SK-N-SH (cell line): ENCODE measurements around the gene RBM12. TPM values are rescaled to one million over a fixed set of nuclear protein-coding genes. Genes with fewer than 3 reads are reported as not detected.

Experiments
- CTCF ChIA-PET: fragments of 300-600, 350-600 bp; formaldehyde crosslinking; extraction: SDS; loops from one replicate; lab custom pipeline; 2021; lab: Yijun Ruan, JAX
- POLR2A ChIA-PET: fragments of 350-600 bp; sonication (Branson Sonifier 250); formaldehyde crosslinking; extraction: SDS; loops from one replicate; lab custom pipeline; 2020; ENCODE audit warnings: antibody characterized with exemption, inconsistent platforms; lab: Yijun Ruan, JAX
- DNase-seq: peaks from one replicate; pipeline ENCODE4 v3.0.0; 2012
- H2AFZ ChIP-seq: fragments of 200-600 bp; sonication (generic); 2 replicates; pipeline ENCODE4 v1.8.1; 2016; ENCODE audit warnings: antibody characterized with exemption, mild to moderate bottlenecking, low read depth
- H3F3A ChIP-seq: fragments of 200-600 bp; sonication (generic); replicated peaks from 2 replicates; pipeline ENCODE3; 2016; ENCODE audit warnings: antibody characterized with exemption, mild to moderate bottlenecking; ENCODE audit not compliant: insufficient read depth
- H3K27ac ChIP-seq, 2 experiments: fragments of 200-500 bp in 1 of 2; fragments of 200-600 bp in 1 of 2; sonication (Bioruptor generic) in 1 of 2; sonication (generic), shearing (Covaris generic) in 1 of 2; 2 replicates each; pipeline versions ENCODE4 v1.5.1 to v1.6.1; 2014 to 2016; ENCODE audit warnings: low read depth in 2 of 2, inconsistent platforms in 1 of 2, low read length in 1 of 2, mild to moderate bottlenecking in 1 of 2, mixed read lengths in 1 of 2
- H3K27me3 ChIP-seq: fragments of 200-600 bp; sonication (generic), shearing (Covaris generic); 2 replicates; pipeline ENCODE4 v1.6.1; 2016; ENCODE audit warnings: mixed run types; ENCODE audit not compliant: insufficient read depth
- H3K36me3 ChIP-seq, 2 experiments: fragments of 200-500 bp in 1 of 2; fragments of 200-600 bp in 1 of 2; sonication (Bioruptor generic) in 1 of 2; sonication (generic) in 1 of 2; replicated peaks in 1 of 2; 2 replicates each; pipeline versions ENCODE3 to v1.5.1; 2014 to 2016; ENCODE audit warnings: low read length in 1 of 2, mild to moderate bottlenecking in 1 of 2; ENCODE audit not compliant: insufficient read depth in 2 of 2, control insufficient read depth in 1 of 2
- H3K4me1 ChIP-seq, 2 experiments: fragments of 200-500 bp in 1 of 2; fragments of 200-600 bp in 1 of 2; sonication (Bioruptor generic) in 1 of 2; sonication (generic), shearing (Covaris generic) in 1 of 2; 2 replicates each; pipeline versions ENCODE4 v1.5.1 to v1.6.1; 2014 to 2016; ENCODE audit warnings: low read depth in 1 of 2, low read length in 1 of 2, mixed run types in 1 of 2; ENCODE audit not compliant: insufficient read depth in 2 of 2, control insufficient read depth in 1 of 2
- H3K4me2 ChIP-seq: fragments of 200-600 bp; sonication (generic), shearing (Covaris generic); 2 replicates; pipeline ENCODE4 v1.6.1; 2017; ENCODE audit warnings: mixed run types
- H3K4me3 ChIP-seq, 2 experiments: fragments of 200-500 bp in 1 of 2; fragments of 200-600 bp in 1 of 2; sonication (Bioruptor generic) in 1 of 2; sonication (generic), shearing (Covaris generic) in 1 of 2; 2 replicates each; pipeline versions ENCODE4 v1.5.1 to v1.8.1; 2014 to 2016; ENCODE audit warnings: low read depth in 2 of 2, inconsistent platforms in 1 of 2, low read length in 1 of 2, mild to moderate bottlenecking in 1 of 2, mixed read lengths in 1 of 2, moderate library complexity in 1 of 2
- H3K79me2 ChIP-seq: fragments of 200-600 bp; sonication (generic); 2 replicates; pipeline ENCODE4 v1.8.1; 2017; ENCODE audit warnings: mild to moderate bottlenecking; ENCODE audit not compliant: insufficient read depth
- H3K9ac ChIP-seq: fragments of 200-600 bp; sonication (generic); 2 replicates; pipeline ENCODE4 v1.6.1; 2017; ENCODE audit warnings: mixed run types
- H3K9me2 ChIP-seq: fragments of 200-600 bp; sonication (generic); 2 replicates; pipeline ENCODE4 v1.6.1; 2017; ENCODE audit warnings: mixed run types
- H3K9me3 ChIP-seq: fragments of 200-600 bp; sonication (generic); 2 replicates; pipeline ENCODE4 v1.6.1; 2017; ENCODE audit warnings: mixed run types, mild to moderate bottlenecking, moderate library complexity
- H4K20me1 ChIP-seq: fragments of 200-600 bp; sonication (generic); 2 replicates; pipeline ENCODE4 v1.6.1; 2017; ENCODE audit warnings: mild to moderate bottlenecking, mixed run types; ENCODE audit not compliant: insufficient read depth
- CTCF ChIP-seq: fragments of 200-600 bp; sonication (generic); IDR thresholded peaks from 2 replicates; pipeline ENCODE4 v1.6.1; 2017; ENCODE audit warnings: antibody characterized with exemption, mild to moderate bottlenecking, moderate library complexity
- FOSL2 ChIP-seq: IDR thresholded peaks from 2 replicates; pipeline ENCODE4 v1.4.0; 2012; ENCODE audit warnings: low read depth, mild to moderate bottlenecking, moderate library complexity, borderline replicate concordance
- FOXJ3 ChIP-seq: sonication (generic); formaldehyde crosslinking; IDR thresholded peaks from 2 replicates; pipeline ENCODE4 v1.5.1; 2020; ENCODE audit warnings: mild to moderate bottlenecking, missing genetic modification reagents
- FOXM1 ChIP-seq: IDR thresholded peaks from 2 replicates; pipeline ENCODE4 v1.4.0; 2012; ENCODE audit warnings: low read depth, mild to moderate bottlenecking
- GATA2 ChIP-seq: sonication (generic); formaldehyde crosslinking; IDR thresholded peaks from 2 replicates; pipeline ENCODE4 v1.5.0; 2020; ENCODE audit warnings: mild to moderate bottlenecking, missing genetic modification reagents
- MAX ChIP-seq: IDR thresholded peaks from 2 replicates; pipeline ENCODE4 v1.4.0; 2012; ENCODE audit warnings: low read depth
- MEF2A ChIP-seq: IDR thresholded peaks from 2 replicates; pipeline ENCODE4 v1.4.0; 2012; ENCODE audit warnings: low read depth, borderline replicate concordance
- NFIC ChIP-seq: IDR thresholded peaks from 2 replicates; pipeline ENCODE4 v1.4.0; 2012; ENCODE audit warnings: borderline replicate concordance
- NRF1 ChIP-seq: IDR thresholded peaks from 2 replicates; pipeline ENCODE4 v1.6.1; 2012; ENCODE audit warnings: low read depth, mild to moderate bottlenecking, low read length
- PBX3 ChIP-seq: IDR thresholded peaks from 2 replicates; pipeline ENCODE4; 2012
- POLR2AphosphoS5 ChIP-seq: IDR thresholded peaks from 2 replicates; pipeline ENCODE4 v1.6.1; 2012; ENCODE audit warnings: low read depth, low read length
- RCOR1 ChIP-seq: fragments of 150-350 bp; IDR thresholded peaks from 2 replicates; pipeline ENCODE4 v1.6.1; 2017; ENCODE audit warnings: antibody characterized with exemption, low read length
- RFX5 ChIP-seq: IDR thresholded peaks from 2 replicates; pipeline ENCODE4 v1.6.1; 2012; ENCODE audit warnings: mild to moderate bottlenecking, improper control_type of control experiment, low read length
- RXRA ChIP-seq: IDR thresholded peaks from 2 replicates; pipeline ENCODE4 v1.4.0; 2012; ENCODE audit warnings: low read depth, mild to moderate bottlenecking, borderline replicate concordance
- SIN3A ChIP-seq: IDR thresholded peaks from 2 replicates; pipeline ENCODE4 v1.6.1; 2012; ENCODE audit warnings: low read depth, mild to moderate bottlenecking, low read length, moderate library complexity, borderline replicate concordance
- TCF12 ChIP-seq: IDR thresholded peaks from 2 replicates; pipeline ENCODE4 v1.4.0; 2012
- TEAD4 ChIP-seq: IDR thresholded peaks from 2 replicates; pipeline ENCODE4 v1.4.0; 2012; ENCODE audit warnings: mild to moderate bottlenecking, borderline replicate concordance; ENCODE audit not compliant: insufficient read depth
- USF1 ChIP-seq: IDR thresholded peaks from 2 replicates; pipeline ENCODE4 v1.4.0; 2012; ENCODE audit warnings: low read depth, borderline replicate concordance
- YY1 ChIP-seq: IDR thresholded peaks from 2 replicates; pipeline ENCODE4 v1.4.0; 2012; ENCODE audit warnings: low read depth, mild to moderate bottlenecking
- ZBTB33 ChIP-seq: IDR thresholded peaks from 2 replicates; pipeline ENCODE4 v1.4.0; 2012; ENCODE audit warnings: low read depth, borderline replicate concordance
- WGBS: methylation state at CpG from one replicate; pipeline ENCODE4 v1.1.6; 2017; ENCODE audit warnings: low lambda C conversion rate; 5-methylcytosine and 5-hydroxymethylcytosine counted together
- polyA plus RNA-seq, 3 experiments: library from polyadenylated mRNA; depleted of rRNA; stranded (reverse); fragments of >200 nt; gene quantifications; 2 replicates each; pipeline ENCODE4 v1.2.3, GENCODE V29; 2012

Gene RBM12
- polyA plus RNA-seq, 1 of the 3 experiments (the other 2 are of a cell fraction), result 41.9 TPM

- 92% methylated on average over 11 of the region's 11 CpGs for WGBS
- H3K9ac ChIP-seq, result no peak overlapping the region
Measured at GRCh38 chr20:35603695-35604448, 60.8 kb downstream of the RBM12 start.

More at GRCh38 chr20:35603695-35604448, 60.8 kb downstream of the RBM12 start:
- H3K9me2 ChIP-seq, result no peaks in the 10 kb centered on the region
- no peaks in the 10 kb centered on the region for H3F3A ChIP-seq
- ChIA-PET CTCF (interaction anchor here (0.7 to 1.9 kb wide), 4 partner anchors 10 to 92 kb away, joined by 3 to 5 read pairs (median 4); no protein-coding TSS in a partner anchor), POLR2A (interaction anchor here (1.2 kb wide), 1 partner anchor 12 kb away, joined by 4 read pairs; no protein-coding TSS in a partner anchor)
- no peak overlapping the region for H2AFZ ChIP-seq
- H3K79me2 ChIP-seq, result no peaks in the 10 kb centered on the region
- DNase-seq, result no peak
- TF ChIP-seq MAX (no peak), TCF12 (no peak), TEAD4 (no peak), POLR2AphosphoS5 (no peak), PBX3 (no peak), NRF1 (no peak), SIN3A (no peak), FOSL2 (no peak), ZBTB33 (no peak), GATA2 (CRISPR knock-in tag) (no peak), USF1 (no peak), YY1 (no peak), RXRA (no peak), RCOR1 (no peak), NFIC (no peak), MEF2A (no peak), RFX5 (no peak), FOXM1 (no peak), CTCF (no peak), FOXJ3 (no peak)
- TF ChIP-seq, all 33 proteins: peak for 0
- Histone ChIP-seq H3K9me3 (no peaks in the 10 kb centered on the region), H3K4me3 (no peak overlapping the region), H3K36me3 (no peaks in the 10 kb centered on the region), H3K4me1 (peaks cover 0 to 10% of the 10 kb centered on the region in 2 experiments; a peak in 1 of 4 replicates), H3K27me3 (no peaks in the 10 kb centered on the region), H4K20me1 (no peaks in the 10 kb centered on the region), H3K4me2 (no peak overlapping the region), H3K27ac (no peak overlapping the region)
